HepG2 (cell line): Measurements from ENCODE around the gene MEX3A. TPM values are rescaled to one million over a fixed set of nuclear protein-coding genes. Genes with fewer than 3 reads are reported as not detected.

Source experiments
- AGO2 ChIP-seq: fragments of 200-400 bp; formaldehyde crosslinking; optimal IDR thresholded peaks from 2 replicates; pipeline ENCODE3; 2017; ENCODE audit warnings: mild to moderate bottlenecking, low read depth, low read length, moderate library complexity
- AKAP8 ChIP-seq: sonication (generic); formaldehyde crosslinking; IDR thresholded peaks from 2 replicates; pipeline ENCODE4 v1.5.1; 2020; ENCODE audit warnings: mild to moderate bottlenecking, missing genetic modification reagents
- BCL6 ChIP-seq: IDR thresholded peaks from 2 replicates; pipeline ENCODE4 v1.6.1; 2016; ENCODE audit warnings: missing genetic modification reagents, missing compliant biosample characterization
- CBX1 ChIP-seq: IDR thresholded peaks from one replicate; pipeline ENCODE4 v1.6.1; 2016; ENCODE audit warnings: antibody characterized with exemption, low read depth
- CCDC6 ChIP-seq: sonication (generic); formaldehyde crosslinking; IDR thresholded peaks from 2 replicates; pipeline ENCODE4 v1.8.1; 2022; ENCODE audit warnings: mild to moderate bottlenecking, missing genetic modification reagents, moderate library complexity
- CENPX ChIP-seq: sonication (generic); formaldehyde crosslinking; IDR thresholded peaks from 2 replicates; pipeline ENCODE4 v1.9.0; 2021; ENCODE audit warnings: mild to moderate bottlenecking, missing genetic modification reagents, moderate library complexity
- HOXA5 ChIP-seq: sonication (generic); formaldehyde crosslinking; IDR thresholded peaks from 2 replicates; pipeline ENCODE4 v1.4.0; 2020; ENCODE audit warnings: missing genetic modification reagents
- MAF1 ChIP-seq: sonication (generic); formaldehyde crosslinking; IDR thresholded peaks from 2 replicates; pipeline ENCODE4 v1.5.0; 2020; ENCODE audit warnings: missing genetic modification reagents, borderline replicate concordance
- MATR3 ChIP-seq: sonication (generic); formaldehyde crosslinking; IDR thresholded peaks from 2 replicates; pipeline ENCODE4 v1.4.0; 2020; ENCODE audit warnings: missing genetic modification reagents
- MED13 ChIP-seq: sonication (generic); formaldehyde crosslinking; IDR thresholded peaks from 2 replicates; pipeline ENCODE4 v1.5.0; 2020; ENCODE audit warnings: missing genetic modification reagents
- PAWR ChIP-seq: sonication (generic); formaldehyde crosslinking; IDR thresholded peaks from 2 replicates; pipeline ENCODE4 v1.4.0; 2020; ENCODE audit warnings: missing genetic modification reagents, mild to moderate bottlenecking, borderline replicate concordance
- POLR2A ChIP-seq, 2 experiments: IDR thresholded peaks; 2 replicates each; pipeline ENCODE4 v1.6.1; 2011; ENCODE audit warnings: low read depth in 2 of 2, low read length in 2 of 2, mild to moderate bottlenecking in 1 of 2, moderate library complexity in 1 of 2; ENCODE audit not compliant: insufficient read depth in 1 of 2
- RARA ChIP-seq: IDR thresholded peaks from 2 replicates; pipeline ENCODE4 v1.6.1; 2016; ENCODE audit warnings: missing genetic modification reagents, missing compliant biosample characterization
- SKI ChIP-seq: fragments of 450-650 bp; IDR thresholded peaks from one replicate; pipeline ENCODE4 v1.6.1; 2018; ENCODE audit warnings: mild to moderate bottlenecking; ENCODE audit not compliant: partially characterized antibody
- SP1 ChIP-seq, 2 experiments: fragments of 450-650 bp in 1 of 2; sonication (generic) in 1 of 2; formaldehyde crosslinking in 1 of 2; IDR thresholded peaks; 2 replicates each; pipeline versions ENCODE4 v1.4.0 to v1.6.1; 2016 to 2020; ENCODE audit warnings: missing genetic modification reagents in 1 of 2
- SRY ChIP-seq: sonication (generic); formaldehyde crosslinking; IDR thresholded peaks from 2 replicates; pipeline ENCODE4 v1.8.0; 2022; ENCODE audit warnings: mild to moderate bottlenecking, missing genetic modification reagents
- TSC22D2 ChIP-seq: sonication (generic); formaldehyde crosslinking; IDR thresholded peaks from 2 replicates; pipeline ENCODE4 v1.5.1; 2020; ENCODE audit warnings: missing genetic modification reagents, mild to moderate bottlenecking, borderline replicate concordance
- ZC3H13 ChIP-seq: sonication (generic); formaldehyde crosslinking; IDR thresholded peaks from 2 replicates; pipeline ENCODE4 v1.8.1; 2023; ENCODE audit warnings: mild to moderate bottlenecking, missing genetic modification reagents, moderate library complexity
- ZFAT ChIP-seq: sonication (generic); formaldehyde crosslinking; conservative IDR thresholded peaks from 2 replicates; pipeline ENCODE4 v1.8.1; 2023; ENCODE audit warnings: missing genetic modification reagents, inconsistent platforms
- ZNF296 ChIP-seq: sonication (generic); formaldehyde crosslinking; conservative IDR thresholded peaks from 2 replicates; pipeline ENCODE4 v1.5.0; 2020; ENCODE audit warnings: mild to moderate bottlenecking, missing genetic modification reagents
- ZNF335 ChIP-seq: sonication (generic); formaldehyde crosslinking; IDR thresholded peaks from 2 replicates; pipeline ENCODE4 v1.4.0; 2020; ENCODE audit warnings: missing genetic modification reagents
- ZNF614 ChIP-seq: IDR thresholded peaks from 2 replicates; pipeline ENCODE4 v1.6.1; 2018; ENCODE audit warnings: missing biosample characterization, missing genetic modification reagents, inconsistent platforms, borderline replicate concordance
- ZNF740 ChIP-seq: sonication (generic); formaldehyde crosslinking; IDR thresholded peaks from 2 replicates; pipeline ENCODE4 v1.4.0; 2020; ENCODE audit warnings: missing genetic modification reagents
- ZNF891 ChIP-seq: sonication (generic); formaldehyde crosslinking; IDR thresholded peaks from 2 replicates; pipeline ENCODE4 v1.5.0; 2020; ENCODE audit warnings: mild to moderate bottlenecking, missing genetic modification reagents
- ZSCAN30 ChIP-seq: sonication (generic); formaldehyde crosslinking; IDR thresholded peaks from 2 replicates; pipeline ENCODE4 v1.5.0; 2020; ENCODE audit warnings: mild to moderate bottlenecking, missing genetic modification reagents
- polyA plus RNA-seq, 8 experiments: library from polyadenylated mRNA; depleted of rRNA in 3 of 8; stranded (reverse) in 7 of 8; unstranded in 1 of 8; fragments of >200 nt; fragmentation: Illumina TruSeq in 4 of 8; extraction: Trizol in 4 of 8; gene quantifications; 2 replicates each; pipeline versions ENCODE4 v1.2.1 to v1.2.3, GENCODE V29; 2011 to 2016; ENCODE audit warnings: low read depth in 4 of 8, missing spikeins in 1 of 8, mixed read lengths in 1 of 8; ENCODE audit not compliant: insufficient read depth in 1 of 8
- total RNA-seq, 5 experiments: library from RNA; depleted of rRNA; stranded (reverse); fragments of >200 nt; fragmentation: Illumina TruSeq; extraction: Trizol; gene quantifications; 2 replicates each; pipeline ENCODE4 v1.2.3, GENCODE V29; 2016; ENCODE audit warnings: low read depth in 1 of 5
- TF ChIP-seq, protein P1 (sequence below): IDR thresholded peaks from 2 replicates; pipeline ENCODE4 v1.6.1; 2012; ENCODE audit warnings: inconsistent platforms
- TF ChIP-seq, protein P2 (sequence below): sonication (generic); formaldehyde crosslinking; conservative IDR thresholded peaks from 2 replicates; pipeline ENCODE4 v1.8.0; 2022; ENCODE audit warnings: mild to moderate bottlenecking, moderate library complexity, missing genetic modification reagents

Gene MEX3A
- total and polyA plus RNA-seq, 2 of the 13 experiments (the other 11 are each of a cell fraction or from before 2014, with no cell fraction given): 7.6 to 9.1 TPM

- TF ChIP-seq ZC3H13 (CRISPR knock-in tag) (0 out of 2 replicates have a peak, but pooled peaks have one; percentile 0), SRY (CRISPR knock-in tag) (no peak), ZNF891 (CRISPR knock-in tag) (no peak), ZNF614 (CRISPR knock-in tag) (peak; percentile 2; the same call in 1 of the 2 replicates), ZNF740 (CRISPR knock-in tag) (no peak), HOXA5 (CRISPR knock-in tag) (no peak), MAF1 (CRISPR knock-in tag) (no peak), AKAP8 (CRISPR knock-in tag) (no peak; the same call in 1 of the 2 replicates), CCDC6 (0 out of 2 replicates have a peak, but pooled peaks have one; percentile 29), ZFAT (CRISPR knock-in tag) (no peak), PAWR (CRISPR knock-in tag) (no peak), SP1 (IDR thresholded peaks at IDR 0.05) (no peak), SP1 (CRISPR knock-in tag; IDR thresholded peaks at IDR 0.05) (peak; percentile 47; the same call in 1 of the 2 replicates), ZNF335 (CRISPR knock-in tag) (no peak), CENPX (no peak), SKI (no peak), AGO2 (peak; percentile 62), CBX1 (no peak), RARA (CRISPR knock-in tag) (peak; percentile 2; the same call in 1 of the 2 replicates), MED13 (no peak), POLR2A (IDR thresholded peaks at IDR 0.05; ENCODE audit: insufficient read depth in 1 of 2, low read depth in 2 of 2, low read length in 2 of 2) (peak in 1 of 2 experiments; percentile 58; a peak in 2 of 4 replicates), MATR3 (CRISPR knock-in tag) (no peak), ZNF296 (CRISPR knock-in tag) (peak; percentile 62; the same call in 1 of the 2 replicates), TSC22D2 (CRISPR knock-in tag) (no peak), BCL6 (no peak), ZSCAN30 (CRISPR knock-in tag) (no peak)
- TF ChIP-seq, protein P1, sequence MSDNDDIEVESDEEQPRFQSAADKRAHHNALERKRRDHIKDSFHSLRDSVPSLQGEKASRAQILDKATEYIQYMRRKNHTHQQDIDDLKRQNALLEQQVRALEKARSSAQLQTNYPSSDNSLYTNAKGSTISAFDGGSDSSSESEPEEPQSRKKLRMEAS: no peak
- TF ChIP-seq, protein P2, sequence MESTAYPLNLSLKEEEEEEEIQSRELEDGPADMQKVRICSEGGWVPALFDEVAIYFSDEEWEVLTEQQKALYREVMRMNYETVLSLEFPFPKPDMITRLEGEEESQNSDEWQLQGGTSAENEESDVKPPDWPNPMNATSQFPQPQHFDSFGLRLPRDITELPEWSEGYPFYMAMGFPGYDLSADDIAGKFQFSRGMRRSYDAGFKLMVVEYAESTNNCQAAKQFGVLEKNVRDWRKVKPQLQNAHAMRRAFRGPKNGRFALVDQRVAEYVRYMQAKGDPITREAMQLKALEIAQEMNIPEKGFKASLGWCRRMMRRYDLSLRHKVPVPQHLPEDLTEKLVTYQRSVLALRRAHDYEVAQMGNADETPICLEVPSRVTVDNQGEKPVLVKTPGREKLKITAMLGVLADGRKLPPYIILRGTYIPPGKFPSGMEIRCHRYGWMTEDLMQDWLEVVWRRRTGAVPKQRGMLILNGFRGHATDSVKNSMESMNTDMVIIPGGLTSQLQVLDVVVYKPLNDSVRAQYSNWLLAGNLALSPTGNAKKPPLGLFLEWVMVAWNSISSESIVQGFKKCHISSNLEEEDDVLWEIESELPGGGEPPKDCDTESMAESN (CRISPR knock-in tag): peak; percentile 46; the same call in 1 of the 2 replicates
Observed at GRCh38 chr1:156053768-156054499, 28.3 kb downstream of the MEX3A start, which contains the start of gene UBQLN4 (continued).
